Fibroblast of the aortic adventitia (primary cell): ENCODE data around the gene METAP1. TPM values are rescaled to one million over a fixed set of nuclear protein-coding genes. Genes with fewer than 3 reads are reported as not detected.
"Not testable (repeated sequence)": the region's sequence is repeated elsewhere in the genome, so short reads cannot be mapped to it uniquely, and the experiment has no call there.

Experiments
- DNase-seq: peaks from one replicate; pipeline ENCODE4 v3.0.0-alpha.2; 2010; ENCODE audit warnings: low read depth
- H3K4me3 ChIP-seq: 2 replicates; pipeline ENCODE4 v1.5.1; 2011; ENCODE audit warnings: low read depth, mild to moderate bottlenecking, control low read depth, low read length, moderate library complexity
- CTCF ChIP-seq: IDR thresholded peaks from 2 replicates; pipeline ENCODE4 v1.5.1; 2011; ENCODE audit warnings: mild to moderate bottlenecking, low read length, control low read depth, inconsistent platforms; ENCODE audit not compliant: insufficient read depth
- total RNA-seq: library from RNA; depleted of rRNA; stranded (reverse); fragments of >200 nt; gene quantifications from 2 replicates; pipeline ENCODE4 v1.2.3, GENCODE V29; 2012; ENCODE audit warnings: low replicate concordance

The METAP1 gene
- total RNA-seq, 1 donor: 57.5 TPM

DNA sequence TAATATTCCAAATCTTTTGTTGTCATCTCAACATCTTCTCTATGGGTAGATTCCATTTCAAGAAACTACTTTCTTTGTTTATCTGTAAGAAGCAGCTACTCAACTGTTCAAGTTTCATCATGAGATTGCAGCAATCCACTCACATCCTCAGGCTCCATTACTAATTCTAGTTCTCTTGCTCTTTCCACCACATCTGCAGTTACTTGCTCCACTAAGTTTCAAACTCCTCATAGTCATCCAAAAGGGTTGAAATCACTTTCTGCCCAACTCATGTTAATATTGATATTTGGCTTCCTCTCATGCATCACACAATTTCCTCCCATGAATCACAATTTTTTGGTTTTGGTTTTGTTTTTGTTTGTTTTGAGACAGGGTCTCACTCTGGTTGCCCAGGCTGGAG lies 57.4 kb downstream of the METAP1 start:
- no peak for TF ChIP-seq CTCF
- H3K4me3 ChIP-seq: no peak overlapping the region
- DNase-seq: no peak

DNA sequence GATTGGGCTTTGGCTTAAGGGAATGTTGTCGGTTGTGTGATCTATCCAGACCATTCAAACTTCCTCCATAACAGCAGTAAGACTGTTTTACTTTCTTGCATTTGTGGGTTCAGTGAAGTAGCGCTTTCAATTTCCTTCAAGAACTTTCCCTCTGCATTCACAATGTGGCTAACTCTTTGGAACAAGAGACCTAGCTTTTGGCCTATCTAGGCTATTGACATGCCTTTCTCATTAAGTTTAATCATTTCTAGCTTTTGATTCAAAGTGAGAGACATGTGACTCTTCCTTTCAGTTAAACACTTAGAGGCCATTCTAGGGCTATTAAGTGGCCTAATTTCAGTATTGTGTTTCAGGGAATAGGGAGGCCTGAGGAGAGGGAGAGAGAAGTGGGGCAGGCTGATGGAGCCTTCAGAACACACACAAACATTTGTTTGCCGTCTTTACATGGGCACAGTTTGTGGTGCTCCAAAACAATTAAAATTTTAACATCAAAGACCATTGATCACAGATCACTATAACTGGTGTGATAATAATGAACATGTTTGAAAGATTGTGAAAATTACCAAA lies 59.0 kb downstream of the METAP1 start:
- no peak for DNase-seq
- no peak for TF ChIP-seq CTCF
- H3K4me3 ChIP-seq: no peak overlapping the region

DNA sequence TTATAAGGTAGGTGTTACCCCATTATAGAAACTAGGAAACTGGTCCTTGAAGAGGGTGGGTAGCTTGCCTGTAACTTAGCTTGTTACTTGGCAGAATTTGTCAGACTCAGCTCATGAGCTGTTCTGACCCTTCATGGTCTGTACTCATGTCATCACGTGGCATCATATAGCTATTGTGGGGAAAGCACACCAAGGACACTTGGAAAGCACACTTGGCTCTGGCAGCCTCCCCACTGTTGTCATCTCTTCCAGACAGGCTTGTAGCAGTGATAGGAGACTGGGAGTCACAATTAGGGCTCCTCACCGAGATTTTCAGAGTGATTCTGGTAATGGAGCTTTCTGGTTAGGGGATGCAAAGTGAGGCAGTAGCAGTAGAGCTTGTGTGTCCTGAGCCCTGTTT lies 62.7 kb downstream of the METAP1 start:
- DNase-seq: no peak
- no peak overlapping the region for H3K4me3 ChIP-seq
- TF ChIP-seq CTCF: no peak

GRCh38 chr4:99059550-99059949 lies 64.0 kb downstream of the METAP1 start:
- no peak overlapping the region for H3K4me3 ChIP-seq
- no peak for DNase-seq
- no peak for TF ChIP-seq CTCF

- DNase-seq: no peak
- no peak overlapping the region for H3K4me3 ChIP-seq
Measured at GRCh38 chr4:99061048-99061700, 65.7 kb downstream of the METAP1 start.

DNA sequence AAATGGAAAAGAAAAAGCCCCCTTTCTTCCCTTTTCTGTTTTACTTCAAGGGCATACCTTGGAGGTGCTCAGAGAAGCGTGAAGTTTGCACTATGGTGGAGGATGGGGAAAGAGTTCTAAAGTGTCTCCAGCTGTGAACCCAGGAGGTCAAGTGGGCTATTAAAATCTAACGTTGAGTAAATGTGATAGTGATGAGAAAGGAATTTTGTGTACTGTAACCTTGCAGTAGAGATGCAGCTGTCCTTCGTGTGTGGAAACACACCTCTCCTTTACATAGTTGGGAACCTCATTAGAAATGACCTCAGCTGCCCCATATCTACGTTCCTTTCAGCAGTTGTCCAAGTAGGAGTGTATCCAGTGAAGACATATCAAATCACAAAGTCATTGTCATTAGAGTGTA lies 66.6 kb downstream of the METAP1 start:
- no peak for DNase-seq
- no peak overlapping the region for H3K4me3 ChIP-seq
- TF ChIP-seq CTCF: no peak

More at GRCh38 chr4:99061048-99061700, 65.7 kb downstream of the METAP1 start:
- TF ChIP-seq CTCF: no peak

DNA sequence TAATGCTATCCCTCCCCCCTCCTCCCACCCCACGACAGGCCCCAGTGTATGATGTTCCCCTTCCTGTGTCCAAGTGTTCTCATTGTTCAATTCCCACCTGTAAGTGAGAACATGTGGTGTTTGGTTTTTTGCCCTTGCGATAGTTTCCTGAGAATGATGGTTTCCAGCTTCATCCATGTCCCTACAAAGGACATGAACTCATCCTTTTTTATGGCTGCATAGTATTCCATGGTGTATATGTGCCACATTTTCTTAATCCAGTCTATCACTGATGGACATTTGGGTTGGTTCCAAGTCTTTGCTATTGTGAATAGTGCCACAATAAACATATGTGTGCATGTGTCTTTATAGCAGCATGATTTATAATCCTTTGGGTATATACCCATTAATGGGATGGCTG lies 70.0 kb downstream of the METAP1 start:
- not testable (repeated sequence) for H3K4me3 ChIP-seq, DNase-seq
